MM.1S (cell line): ENCODE measurements around the gene SLC8A1.

Experiments used
- DNase-seq: peaks from one replicate; pipeline ENCODE4 v3.0.0-alpha.2; 2015
- H2AFZ ChIP-seq: fragments of 300-600 bp; sonication (generic); 2 replicates; pipeline ENCODE4 v1.6.0; 2016; ENCODE audit warnings: antibody characterized with exemption, low read length
- H3F3A ChIP-seq: fragments of 300-600 bp; sonication (generic); 2 replicates; pipeline ENCODE4 v1.6.1; 2016; ENCODE audit warnings: mild to moderate bottlenecking, antibody characterized with exemption, low read length, moderate library complexity, mixed read lengths; ENCODE audit not compliant: insufficient read depth
- H3K27ac ChIP-seq: fragments of 300-600 bp; sonication (generic); 2 replicates; pipeline ENCODE4 v1.5.1; 2016; ENCODE audit warnings: mild to moderate bottlenecking, low read length
- H3K27me3 ChIP-seq: fragments of 300-600 bp; sonication (generic); replicated peaks from 2 replicates; pipeline ENCODE4 v1.6.0; 2016; ENCODE audit warnings: low read length; ENCODE audit not compliant: insufficient read depth
- H3K36me3 ChIP-seq: fragments of 300-600 bp; sonication (generic); replicated peaks from 2 replicates; pipeline ENCODE4 v1.6.1; 2016; ENCODE audit warnings: mild to moderate bottlenecking, low read length, mixed read lengths; ENCODE audit not compliant: insufficient read depth
- H3K4me1 ChIP-seq: fragments of 300-600 bp; sonication (generic); 2 replicates; pipeline ENCODE4 v1.6.1; 2016; ENCODE audit warnings: low read length, mixed read lengths
- H3K4me2 ChIP-seq: fragments of 300-600 bp; sonication (generic); 2 replicates; pipeline ENCODE4 v1.6.0; 2016; ENCODE audit warnings: low read depth, low read length
- H3K4me3 ChIP-seq: fragments of 300-600 bp; sonication (generic); 2 replicates; pipeline ENCODE4 v1.5.1; 2016; ENCODE audit warnings: low read length, mixed read lengths
- H3K79me2 ChIP-seq: fragments of 300-600 bp; sonication (generic); 2 replicates; pipeline ENCODE4 v1.6.1; 2016; ENCODE audit warnings: mixed run types, low read length, mixed read lengths
- H3K9ac ChIP-seq: fragments of 300-600 bp; sonication (generic); 2 replicates; pipeline ENCODE4 v1.6.1; 2016; ENCODE audit warnings: low read length, mixed read lengths
- H3K9me2 ChIP-seq: fragments of 300-600 bp; sonication (generic); replicated peaks from 2 replicates; pipeline ENCODE4 v1.6.1; 2016; ENCODE audit warnings: mild to moderate bottlenecking, low read length, mixed read lengths; ENCODE audit not compliant: insufficient read depth
- H3K9me3 ChIP-seq: fragments of 300-600 bp; sonication (generic); replicated peaks from 2 replicates; pipeline ENCODE4 v1.6.1; 2016; ENCODE audit warnings: mild to moderate bottlenecking, low read length, mixed read lengths; ENCODE audit not compliant: insufficient read depth
- H4K20me1 ChIP-seq: fragments of 300-600 bp; sonication (generic); 2 replicates; pipeline ENCODE4 v1.6.1; 2016; ENCODE audit warnings: mild to moderate bottlenecking, low read length, moderate library complexity, mixed read lengths; ENCODE audit not compliant: insufficient read depth
- EZH2 ChIP-seq: fragments of 300-600 bp; sonication (generic); optimal IDR thresholded peaks from 2 replicates; pipeline ENCODE3; 2017; ENCODE audit warnings: low read depth, mild to moderate bottlenecking, antibody characterized with exemption, low read length, mixed read lengths
- EZH2phosphoT487 ChIP-seq: fragments of 300-600 bp; sonication (generic); IDR thresholded peaks from 2 replicates; pipeline ENCODE4 v1.6.1; 2018; ENCODE audit warnings: antibody characterized with exemption, low read length
- TF ChIP-seq, protein P1 (sequence below): fragments of 300-600 bp; sonication (generic); IDR thresholded peaks from 2 replicates; pipeline ENCODE4 v1.5.1; 2016; ENCODE audit warnings: antibody characterized with exemption, low read length, mixed read lengths

SLC8A1 gene

DNA sequence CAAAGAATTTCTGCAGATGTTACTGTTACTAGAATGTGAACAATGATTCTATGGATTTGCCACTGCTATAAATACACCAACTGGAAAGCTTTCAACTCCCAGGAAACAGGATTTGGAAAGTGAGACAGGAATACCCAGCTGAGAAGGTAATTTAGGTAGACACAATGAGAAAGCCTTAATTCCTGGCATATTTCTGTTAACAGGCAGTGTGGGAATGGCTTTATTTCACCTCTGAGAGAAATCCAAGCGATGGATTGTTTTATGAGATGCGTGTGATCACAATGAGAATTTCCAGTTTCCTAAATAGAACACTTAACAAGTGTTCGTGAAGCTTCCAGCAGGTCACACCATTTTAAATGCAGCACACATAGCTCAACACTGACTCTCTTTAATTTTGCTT is 133.0 kb downstream of the SLC8A1 start:
- Histone ChIP-seq H3F3A (no peaks in the 10 kb centered on the region), H3K79me2 (no peaks in the 10 kb centered on the region), H3K4me1 (no peaks in the 10 kb centered on the region), H3K27ac (no peak overlapping the region), H3K9me3 (no peaks in the 10 kb centered on the region), H4K20me1 (no peaks in the 10 kb centered on the region), H3K4me2 (no peak overlapping the region), H3K36me3 (no peaks in the 10 kb centered on the region), H2AFZ (no peak overlapping the region), H3K27me3 (no peaks in the 10 kb centered on the region), H3K9ac (no peak overlapping the region), H3K4me3 (no peak overlapping the region), H3K9me2 (no peaks in the 10 kb centered on the region)
- DNase-seq: no peak
- TF ChIP-seq, protein P1, sequence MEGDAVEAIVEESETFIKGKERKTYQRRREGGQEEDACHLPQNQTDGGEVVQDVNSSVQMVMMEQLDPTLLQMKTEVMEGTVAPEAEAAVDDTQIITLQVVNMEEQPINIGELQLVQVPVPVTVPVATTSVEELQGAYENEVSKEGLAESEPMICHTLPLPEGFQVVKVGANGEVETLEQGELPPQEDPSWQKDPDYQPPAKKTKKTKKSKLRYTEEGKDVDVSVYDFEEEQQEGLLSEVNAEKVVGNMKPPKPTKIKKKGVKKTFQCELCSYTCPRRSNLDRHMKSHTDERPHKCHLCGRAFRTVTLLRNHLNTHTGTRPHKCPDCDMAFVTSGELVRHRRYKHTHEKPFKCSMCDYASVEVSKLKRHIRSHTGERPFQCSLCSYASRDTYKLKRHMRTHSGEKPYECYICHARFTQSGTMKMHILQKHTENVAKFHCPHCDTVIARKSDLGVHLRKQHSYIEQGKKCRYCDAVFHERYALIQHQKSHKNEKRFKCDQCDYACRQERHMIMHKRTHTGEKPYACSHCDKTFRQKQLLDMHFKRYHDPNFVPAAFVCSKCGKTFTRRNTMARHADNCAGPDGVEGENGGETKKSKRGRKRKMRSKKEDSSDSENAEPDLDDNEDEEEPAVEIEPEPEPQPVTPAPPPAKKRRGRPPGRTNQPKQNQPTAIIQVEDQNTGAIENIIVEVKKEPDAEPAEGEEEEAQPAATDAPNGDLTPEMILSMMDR: no peak
- no peak for TF ChIP-seq EZH2
- TF ChIP-seq EZH2phosphoT487: no peak

DNA sequence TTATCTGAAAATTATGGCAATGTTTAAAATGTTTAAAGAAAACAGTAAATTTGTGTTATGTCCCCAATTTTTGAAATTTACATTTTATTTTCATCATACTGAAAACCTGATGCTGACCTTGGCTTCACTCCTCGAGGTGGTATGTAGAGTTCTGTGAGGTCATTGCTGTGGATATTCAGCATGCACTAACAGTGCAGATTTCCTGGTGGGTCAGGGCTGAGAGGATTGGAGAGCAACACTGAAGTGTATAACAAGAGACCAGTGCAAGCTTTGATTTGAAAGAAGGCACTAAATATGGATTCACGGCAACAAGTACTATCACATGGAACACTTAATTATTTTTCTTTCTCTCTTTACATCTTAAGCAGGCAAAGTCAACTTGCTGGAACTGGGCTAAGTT is 134.1 kb downstream of the SLC8A1 start:
- Histone ChIP-seq H3K9ac (no peak overlapping the region), H4K20me1 (no peaks in the 10 kb centered on the region), H3K9me3 (no peaks in the 10 kb centered on the region), H3K27me3 (no peaks in the 10 kb centered on the region), H2AFZ (no peak overlapping the region), H3K27ac (no peak overlapping the region), H3K9me2 (no peaks in the 10 kb centered on the region), H3K4me1 (no peaks in the 10 kb centered on the region), H3K4me2 (no peak overlapping the region), H3K4me3 (no peak overlapping the region), H3K36me3 (no peaks in the 10 kb centered on the region), H3F3A (no peaks in the 10 kb centered on the region), H3K79me2 (no peaks in the 10 kb centered on the region)
- no peak for DNase-seq
- no peak for TF ChIP-seq EZH2
- TF ChIP-seq, protein P1: no peak
- TF ChIP-seq EZH2phosphoT487: no peak

- H3K4me2 ChIP-seq: no peak overlapping the region
- TF ChIP-seq, protein P1: no peak
- TF ChIP-seq EZH2 (no peak), EZH2phosphoT487 (no peak)
- no peak overlapping the region for H3K4me3 ChIP-seq
- no peak for DNase-seq
- no peaks in the 10 kb centered on the region for H3K4me1 ChIP-seq
- no peaks in the 10 kb centered on the region for H4K20me1 ChIP-seq
- H2AFZ ChIP-seq: no peak overlapping the region
- no peaks in the 10 kb centered on the region for H3K9me3 ChIP-seq
- H3K27me3 ChIP-seq: no peaks in the 10 kb centered on the region
- no peaks in the 10 kb centered on the region for H3K79me2 ChIP-seq
- H3K9me2 ChIP-seq: no peaks in the 10 kb centered on the region
- no peaks in the 10 kb centered on the region for H3F3A ChIP-seq
- H3K27ac ChIP-seq: no peak overlapping the region
- H3K36me3 ChIP-seq: no peaks in the 10 kb centered on the region
- no peak overlapping the region for H3K9ac ChIP-seq
Observed at GRCh38 chr2:40317046-40317445, 134.8 kb downstream of the SLC8A1 start.

- H3K4me3 ChIP-seq: no peak overlapping the region
- no peaks in the 10 kb centered on the region for H3K9me3 ChIP-seq
- no peaks in the 10 kb centered on the region for H3K9me2 ChIP-seq
- H3K27ac ChIP-seq: no peak overlapping the region
- no peaks in the 10 kb centered on the region for H3K79me2 ChIP-seq
- no peak overlapping the region for H2AFZ ChIP-seq
- no peak overlapping the region for H3K4me2 ChIP-seq
- no peaks in the 10 kb centered on the region for H4K20me1 ChIP-seq
- H3K9ac ChIP-seq: no peak overlapping the region
- no peaks in the 10 kb centered on the region for H3K4me1 ChIP-seq
- no peak for DNase-seq
- no peaks in the 10 kb centered on the region for H3K27me3 ChIP-seq
- H3F3A ChIP-seq: no peaks in the 10 kb centered on the region
- TF ChIP-seq EZH2phosphoT487 (no peak), EZH2 (no peak)
- TF ChIP-seq, protein P1: no peak
- no peaks in the 10 kb centered on the region for H3K36me3 ChIP-seq
Observed at GRCh38 chr2:40316620-40317019, 135.3 kb downstream of the SLC8A1 start.
